Skin epidermis (tissue), 12 donors: ENCODE measurements around the gene SUB1.
"Not testable (repeated sequence)": the region's sequence is repeated elsewhere in the genome, so short reads cannot be mapped to it uniquely, and the experiment has no call there.

ENCODE experiments used
- H3K27ac ChIP-seq, 21 experiments: fragments of 200-600 bp; sonication (generic) in 11 of 21; one replicate each; pipeline ENCODE4 v1.5.0; 2020; ENCODE audit warnings: mild to moderate bottlenecking in 3 of 21, inconsistent platforms in 2 of 21, moderate library complexity in 2 of 21
- H3K4me3 ChIP-seq, 7 experiments: fragments of 200-600 bp; sonication (generic) in 2 of 7; one replicate each; pipeline ENCODE4 v1.5.0; 2020; ENCODE audit warnings: inconsistent platforms in 2 of 7, mild to moderate bottlenecking in 2 of 7, moderate library complexity in 1 of 7

SUB1 gene

GRCh38 chr5:32630867-32631491 lies 45.6 kb downstream of the SUB1 start:
- H3K4me3 ChIP-seq = no peak overlapping the region
- H3K27ac ChIP-seq = no peak overlapping the region

GRCh38 chr5:32633017-32633416 lies 47.7 kb downstream of the SUB1 start:
- not testable (repeated sequence) for H3K4me3 ChIP-seq, H3K27ac ChIP-seq

- H3K4me3 ChIP-seq = no peak overlapping the region
- no peak overlapping the region for H3K27ac ChIP-seq
Measured at GRCh38 chr5:32638309-32638708, 53.0 kb downstream of the SUB1 start.

- H3K27ac ChIP-seq = no peak overlapping the region
- H3K4me3 ChIP-seq = no peak overlapping the region
Measured at GRCh38 chr5:32639943-32640342, 54.6 kb downstream of the SUB1 start.

GRCh38 chr5:32642276-32643002 lies 57.1 kb downstream of the SUB1 start:
- H3K4me3 ChIP-seq = no peak overlapping the region
- H3K27ac ChIP-seq = no peak overlapping the region

GRCh38 chr5:32645246-32645645 lies 59.9 kb downstream of the SUB1 start:
- Histone ChIP-seq H3K4me3 (no peak overlapping the region), H3K27ac (no peak overlapping the region)

- Histone ChIP-seq H3K4me3 (no peak overlapping the region), H3K27ac (no peak overlapping the region)
Measured at GRCh38 chr5:32646061-32646969, 61.0 kb downstream of the SUB1 start.

- Histone ChIP-seq H3K4me3 (no peak overlapping the region), H3K27ac (no peak overlapping the region)
Measured at GRCh38 chr5:32651088-32651487, 65.7 kb downstream of the SUB1 start.

- no peak overlapping the region for H3K4me3 ChIP-seq
- H3K27ac ChIP-seq = no peak overlapping the region
Measured at GRCh38 chr5:32651638-32652037, 66.3 kb downstream of the SUB1 start.
